ENCODE results near the gene AMER3. TPM values are rescaled to one million over a fixed set of nuclear protein-coding genes. Genes with fewer than 3 reads are reported as not detected.

AMER3 gene, protein sequence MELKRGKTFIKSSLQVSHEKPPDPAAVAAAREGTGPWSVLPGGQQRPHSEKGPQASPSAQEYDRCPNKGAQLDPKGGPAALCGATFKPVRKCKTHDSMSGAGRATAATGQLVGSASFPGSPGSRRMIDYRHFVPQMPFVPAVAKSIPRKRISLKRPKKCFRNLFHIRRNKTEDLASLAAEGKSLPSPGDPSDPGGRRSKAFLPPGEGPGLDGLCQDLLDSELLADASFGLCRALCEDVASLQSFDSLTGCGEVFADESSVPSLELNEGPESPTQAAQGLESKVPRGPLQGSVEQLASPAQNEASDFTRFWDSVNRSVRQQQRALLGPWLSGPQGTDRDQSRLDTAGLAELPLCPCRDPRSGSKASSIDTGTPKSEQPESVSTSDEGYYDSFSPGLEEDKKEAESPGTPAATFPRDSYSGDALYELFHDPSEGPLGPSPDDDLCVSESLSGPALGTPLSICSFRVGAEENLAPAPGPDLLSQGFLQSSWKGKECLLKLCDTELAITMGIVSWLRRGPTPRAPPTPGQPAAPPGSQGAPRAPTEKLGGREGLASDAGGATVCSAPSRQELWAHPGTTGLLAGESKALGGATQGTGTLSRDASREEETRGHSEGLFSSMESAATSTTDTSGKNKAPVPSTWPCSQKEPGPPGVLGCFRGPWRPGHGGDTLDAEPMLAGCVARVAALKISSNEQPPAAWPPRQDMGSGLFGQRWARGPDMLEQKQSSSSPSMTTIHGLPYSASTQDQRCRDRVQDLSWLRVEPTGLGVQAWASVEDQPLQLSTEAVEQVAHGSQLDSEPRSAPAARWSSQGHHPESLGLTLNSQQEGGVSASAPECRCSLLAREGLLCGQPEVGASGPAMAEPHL
- 0.23 TPM for total RNA-seq

DNA sequence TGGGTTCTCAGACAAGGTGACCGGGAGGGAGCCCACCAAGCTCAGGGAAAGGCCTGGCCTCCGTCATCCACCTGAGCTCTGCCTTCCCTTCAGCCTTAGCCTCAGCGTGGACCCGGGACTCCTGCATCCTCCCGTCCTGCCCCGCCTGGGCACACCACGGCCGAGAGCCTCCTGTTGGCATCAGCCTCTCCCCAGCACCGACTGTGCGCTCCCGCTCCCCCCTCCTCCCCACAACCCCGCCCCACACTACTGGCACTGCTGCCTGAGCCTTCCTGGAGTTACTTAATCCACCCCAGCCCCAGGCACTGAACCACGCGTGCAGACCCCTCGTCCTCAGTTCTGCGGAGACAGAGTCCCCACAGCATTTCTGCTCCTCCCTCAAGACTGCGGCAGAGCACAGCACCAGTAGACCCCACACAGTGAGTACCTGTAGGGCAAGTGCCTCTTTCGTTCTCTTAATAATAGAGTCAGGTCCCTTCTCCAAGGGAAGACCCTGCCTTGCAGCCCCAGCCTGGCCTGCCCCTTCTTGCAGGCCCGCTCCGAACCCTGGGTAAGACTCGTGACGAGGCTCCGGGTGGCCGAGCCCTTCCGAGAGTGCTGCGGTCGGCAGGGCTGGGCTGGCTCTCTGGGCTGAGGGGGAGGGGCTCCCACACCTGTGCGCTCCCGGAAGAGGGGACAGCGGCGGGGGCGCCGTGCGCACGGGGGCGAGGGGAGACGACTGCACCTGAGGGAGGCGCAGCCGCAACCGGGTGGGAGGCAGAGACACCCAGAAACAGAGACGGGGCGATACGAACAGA, at the start of gene AMER3:
Gene AMER3 (plus strand): TSS at position 285 of the 797 bp plus-strand sequence. CDS start 6,533 bp downstream, outside the sequence.

DNA sequence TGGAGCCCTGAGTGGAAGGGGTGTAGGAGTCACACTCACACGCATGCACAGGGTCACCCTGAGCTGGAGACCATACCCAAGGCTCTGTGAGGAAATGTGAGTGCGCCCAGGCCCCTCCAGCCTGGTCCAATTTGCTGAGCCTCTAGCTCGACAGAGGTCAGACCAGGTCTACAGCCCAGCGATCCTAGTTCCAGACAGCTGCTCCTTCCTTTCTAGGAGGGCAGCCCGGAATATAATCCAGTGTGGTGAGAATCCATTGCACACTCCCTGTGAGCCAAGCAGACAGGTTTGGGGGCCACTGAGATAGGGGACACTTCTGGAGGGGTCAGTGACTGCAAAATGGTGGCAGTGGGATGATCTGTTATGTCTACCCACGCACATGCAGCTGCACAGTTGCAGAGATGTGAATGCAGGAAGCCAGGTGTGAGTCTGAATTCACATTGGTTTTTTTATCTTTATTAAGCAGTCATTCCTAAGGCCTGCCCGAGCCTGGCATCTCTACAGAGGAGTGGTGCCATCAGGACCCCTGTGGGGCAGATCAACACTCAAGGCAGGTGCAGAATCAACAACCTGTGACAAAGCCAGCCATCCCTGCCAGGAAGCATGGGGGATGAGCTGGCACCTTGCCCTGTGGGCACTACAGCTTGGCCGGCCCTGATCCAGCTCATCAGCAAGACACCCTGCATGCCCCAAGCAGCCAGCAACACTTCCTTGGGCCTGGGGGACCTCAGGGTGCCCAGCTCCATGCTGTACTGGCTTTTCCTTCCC, 26.6 kb upstream of the AMER3 start, which contains the start of gene GPR148:
Gene GPR148 (plus strand): TSS at position 522 of the 768 bp plus-strand sequence. CDS start 82 bp downstream, at position 604.

Other genes with a start within 250 kb of the AMER3 start
- 0.06 TPM for gene POTEI, start 246.2 kb upstream of the AMER3 start, total RNA-seq
- not detected for gene CFC1B, start 234.3 kb upstream of the AMER3 start, total RNA-seq
- gene CFC1, start 156.0 kb upstream of the AMER3 start, total RNA-seq = not detected
- gene POTEJ, start 144.1 kb upstream of the AMER3 start, total RNA-seq = 0.12 TPM
- not detected for gene GPR148, start 26.5 kb upstream of the AMER3 start, total RNA-seq
- 6.7 TPM for gene ARHGEF4, start 81.4 kb downstream of the AMER3 start, total RNA-seq